HL-60/S4 treated with phorbol 12-myristate 13-acetate at 8.2 ng/mL for 4 days and 3 days (cell line): ENCODE data around the gene COL24A1.

Experiments used
- in situ Hi-C: fragments of 300-500 bp; cut with MboI; formaldehyde crosslinking; loops from 2 replicates; pipeline ENCODE4 v1.15.0; 2022; ENCODE audit warnings: low sequenced_read_pairs

COL24A1 gene

GRCh38 chr1:86156566-86157455 is at the start of gene COL24A1:
Gene COL24A1 (minus strand): TSS chr1:86156772. CDS start chr1:86156396, 376 bp downstream.
- in situ Hi-C loops, result no loop called here

- in situ Hi-C loops, result no loop called here
These were observed 49.2 kb upstream of the COL24A1 start for GRCh38 chr1:86205741-86206140.

- in situ Hi-C loops, result no loop called here
These were observed 46.2 kb upstream of the COL24A1 start for GRCh38 chr1:86202552-86203340.

GRCh38 chr1:86201311-86201710 is 44.7 kb upstream of the COL24A1 start:
- in situ Hi-C loops, result no loop called here

DNA sequence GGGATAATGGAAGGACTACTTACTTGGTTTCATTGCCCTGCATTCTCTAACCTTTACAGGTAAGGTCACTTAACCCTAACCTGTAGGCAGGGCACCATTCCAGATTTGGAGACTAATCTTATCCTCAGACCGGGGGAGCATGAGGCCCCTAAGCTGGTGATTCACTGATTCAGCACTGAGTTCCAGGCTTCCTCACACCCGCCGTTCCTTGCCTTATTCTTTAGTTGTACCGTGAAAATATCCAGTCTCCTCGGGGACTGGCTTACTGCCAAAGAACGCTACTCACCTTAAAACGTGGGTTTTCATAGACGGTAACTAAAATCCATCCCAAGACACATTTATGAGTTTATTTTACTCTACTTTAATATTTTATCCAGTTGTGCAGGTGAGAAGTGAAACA is 44.3 kb upstream of the COL24A1 start:
- in situ Hi-C loops, result no loop called here

DNA sequence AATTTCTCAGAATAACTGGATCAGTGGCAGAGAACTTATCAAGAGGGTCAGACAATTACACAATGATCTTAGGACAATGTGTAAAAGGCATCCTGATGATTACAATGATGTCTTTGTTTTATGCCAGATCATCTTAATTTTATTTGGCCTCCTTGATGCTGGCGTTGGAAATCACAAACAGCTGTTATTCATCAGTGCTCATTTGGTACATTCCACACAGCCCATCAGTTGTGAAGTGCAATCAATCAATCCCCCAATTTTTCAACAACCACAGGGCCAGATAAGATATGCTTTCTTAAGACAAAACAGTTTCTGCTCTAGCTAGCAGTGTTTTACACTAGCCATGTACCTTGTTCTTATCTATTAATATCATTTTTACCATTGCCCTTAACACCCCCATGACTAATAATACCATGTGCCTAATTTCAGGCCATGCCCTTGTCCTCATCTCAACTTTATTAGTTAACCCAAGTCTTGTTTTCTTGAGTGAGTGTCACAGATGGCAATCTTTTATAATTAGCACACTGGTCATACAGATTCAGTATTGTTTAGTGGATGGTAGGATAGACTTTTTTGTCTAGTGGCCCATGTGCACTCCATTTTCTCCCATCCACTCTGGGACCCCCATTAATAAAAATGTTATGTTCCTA is 40.8 kb upstream of the COL24A1 start:
- in situ Hi-C loops, result no loop called here

- in situ Hi-C loops, result no loop called here
These were observed 38.7 kb upstream of the COL24A1 start for GRCh38 chr1:86195281-86195680.

- in situ Hi-C loops, result no loop called here
These were observed 38.0 kb upstream of the COL24A1 start for GRCh38 chr1:86194491-86195034.

DNA sequence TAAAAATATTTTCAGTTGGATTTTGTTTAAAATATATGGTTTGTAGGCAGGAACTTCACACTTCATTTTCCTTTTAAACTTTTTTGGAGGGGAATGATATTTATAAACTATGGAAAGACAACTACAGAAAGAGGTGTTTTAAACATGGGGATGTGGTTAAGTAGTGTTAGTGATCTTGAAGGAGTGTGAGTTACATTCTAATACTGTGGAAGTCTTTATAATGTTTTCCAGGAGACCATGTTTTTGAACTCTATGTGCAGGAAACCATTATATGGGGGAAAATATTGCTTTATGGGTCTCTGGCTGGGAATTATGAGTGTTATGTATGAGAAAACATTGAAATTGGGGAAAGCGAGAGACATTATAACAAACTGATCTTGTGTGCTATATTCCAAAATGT is 35.8 kb upstream of the COL24A1 start:
- in situ Hi-C loops, result no loop called here

DNA sequence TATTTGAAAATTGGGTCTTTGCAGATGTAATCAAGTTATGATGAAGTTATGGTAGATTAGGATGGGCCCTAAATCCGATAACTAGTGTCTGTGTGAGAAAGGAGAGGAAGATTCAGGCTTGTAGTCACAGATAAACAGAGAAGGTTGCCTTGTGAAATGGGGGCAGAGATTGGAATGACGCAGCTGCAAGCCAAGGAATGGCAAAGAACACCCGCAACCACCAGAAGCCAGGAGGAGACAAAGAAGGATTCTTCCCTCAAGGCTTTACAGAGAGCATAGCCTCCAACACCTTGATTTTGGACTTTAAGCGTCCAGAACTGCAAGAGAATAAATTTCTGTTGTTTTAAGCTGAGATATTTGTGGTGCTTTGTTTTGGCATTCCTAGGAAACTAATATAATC is 35.4 kb upstream of the COL24A1 start:
- in situ Hi-C loops, result no loop called here

DNA sequence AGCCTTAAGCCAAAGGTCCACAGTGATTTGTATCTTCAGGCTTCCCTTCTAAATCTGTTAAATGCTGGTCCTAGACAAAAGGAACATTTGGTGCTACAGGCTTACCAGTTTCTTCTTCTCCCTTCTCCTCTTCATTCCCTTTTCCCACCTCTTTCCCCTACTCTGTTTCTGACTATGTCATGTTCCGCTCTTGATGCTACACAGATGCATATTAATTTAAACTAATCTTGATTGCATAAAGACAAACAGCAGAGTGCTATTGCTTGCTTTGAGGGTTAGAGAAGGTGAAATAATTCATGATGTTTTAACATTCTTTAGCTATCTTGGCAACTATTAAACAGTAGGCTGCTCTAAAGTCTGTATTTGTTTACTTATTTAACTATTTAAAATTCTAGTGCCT is 34.3 kb upstream of the COL24A1 start:
- in situ Hi-C loops, result no loop called here

DNA sequence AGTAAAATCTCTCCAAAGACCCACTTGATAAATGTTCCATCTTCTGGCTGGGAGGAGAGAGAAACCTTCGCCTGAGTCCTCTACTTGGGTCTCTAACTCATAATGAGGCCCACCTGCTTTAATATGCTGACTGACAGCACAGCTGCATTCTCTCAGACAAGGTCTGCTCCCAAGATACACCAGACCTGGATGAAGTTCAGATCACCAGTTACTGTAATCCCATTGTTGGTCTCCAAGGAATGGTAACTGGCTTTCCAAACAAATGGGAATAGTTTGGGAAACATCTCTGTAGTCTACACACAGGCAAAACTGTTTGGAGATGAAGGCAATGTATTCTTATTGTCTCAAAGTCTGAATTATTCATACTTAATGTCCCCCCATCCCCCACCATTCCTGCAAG is 27.9 kb upstream of the COL24A1 start:
- in situ Hi-C loops, result no loop called here

- in situ Hi-C loops, result no loop called here
These were observed 27.2 kb upstream of the COL24A1 start for GRCh38 chr1:86183810-86184209.

GRCh38 chr1:86176226-86176625 is 19.7 kb upstream of the COL24A1 start:
- in situ Hi-C loops, result no loop called here

DNA sequence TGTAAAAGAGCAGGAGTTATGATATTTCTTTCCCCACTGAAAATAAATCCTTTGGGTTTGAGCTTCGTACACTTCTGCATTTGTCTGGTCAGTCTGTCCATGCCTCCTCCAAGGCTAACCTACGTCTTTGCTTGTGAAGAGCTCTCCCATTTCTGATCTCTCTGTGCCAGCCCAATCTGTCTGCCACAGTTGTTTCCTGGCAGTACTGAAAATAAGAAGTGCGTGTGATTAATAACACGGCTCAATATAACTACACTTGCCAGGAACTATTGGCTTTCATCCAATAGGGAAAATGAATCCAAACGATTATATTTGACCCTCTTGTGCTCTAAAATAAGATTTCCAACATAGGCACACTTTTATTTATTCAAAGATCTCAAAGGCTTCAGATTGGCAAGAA is 19.2 kb upstream of the COL24A1 start:
- in situ Hi-C loops, result no loop called here

DNA sequence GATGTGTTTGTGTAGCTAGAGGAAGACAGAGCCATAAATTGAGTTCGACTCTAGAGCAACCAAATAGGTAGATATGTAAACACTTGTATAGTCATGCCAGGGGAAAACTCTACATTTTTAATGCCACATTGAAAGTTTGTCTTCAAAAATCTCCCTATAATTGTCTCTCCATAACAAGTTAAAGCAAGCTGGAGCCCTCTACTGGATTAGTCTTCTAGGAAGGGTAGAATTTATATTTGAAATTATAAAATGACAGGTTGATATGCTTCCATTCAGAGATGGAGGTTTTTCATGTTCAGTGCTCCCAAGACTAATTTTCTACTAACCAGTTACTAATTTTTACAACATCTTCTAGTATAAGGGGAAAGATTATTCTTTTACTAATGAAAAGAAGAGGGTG is 13.1 kb upstream of the COL24A1 start:
- in situ Hi-C loops, result no loop called here

- in situ Hi-C loops, result no loop called here
These were observed 3.2 kb upstream of the COL24A1 start for GRCh38 chr1:86159800-86160199.

GRCh38 chr1:86155807-86156565 is 586 bp downstream of the COL24A1 start:
- in situ Hi-C loops, result no loop called here

DNA sequence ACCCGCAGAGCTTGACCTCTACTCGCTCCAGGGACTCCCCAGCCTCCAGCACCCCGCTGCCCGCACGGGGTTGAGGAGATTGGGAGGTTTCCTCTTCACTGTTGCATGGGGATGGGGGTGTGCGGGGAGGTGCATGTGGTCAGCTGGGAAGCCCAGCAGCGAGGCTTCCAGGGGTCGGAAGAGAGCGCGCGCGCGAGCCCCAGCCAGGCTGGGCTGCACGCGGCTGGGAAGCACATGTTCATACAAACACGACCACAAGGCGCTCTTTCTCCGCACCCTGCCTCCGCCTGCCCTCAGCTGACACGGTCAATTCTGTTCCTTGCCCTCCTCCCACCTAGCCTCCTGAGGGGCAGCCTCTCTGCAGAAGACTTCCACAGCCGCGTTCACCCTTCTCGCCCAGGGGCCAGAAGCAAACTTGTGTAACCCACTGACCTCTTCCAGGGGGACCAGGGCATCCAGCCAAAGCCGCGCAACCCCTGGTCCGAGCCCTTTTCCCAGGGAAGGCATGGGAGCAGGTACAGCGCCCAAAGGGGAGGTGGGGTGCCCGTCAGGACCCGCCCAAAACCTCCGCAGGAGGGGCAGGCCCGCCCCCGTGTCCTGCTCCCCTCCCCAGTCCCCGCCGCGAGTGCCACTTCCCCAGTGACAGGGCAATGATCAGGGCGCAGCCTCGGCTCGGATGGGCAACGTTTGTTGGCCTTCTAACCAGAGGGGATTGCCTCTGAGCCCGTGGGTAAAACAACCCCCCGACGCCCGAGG is 1.3 kb downstream of the COL24A1 start:
- in situ Hi-C loops, result no loop called here

DNA sequence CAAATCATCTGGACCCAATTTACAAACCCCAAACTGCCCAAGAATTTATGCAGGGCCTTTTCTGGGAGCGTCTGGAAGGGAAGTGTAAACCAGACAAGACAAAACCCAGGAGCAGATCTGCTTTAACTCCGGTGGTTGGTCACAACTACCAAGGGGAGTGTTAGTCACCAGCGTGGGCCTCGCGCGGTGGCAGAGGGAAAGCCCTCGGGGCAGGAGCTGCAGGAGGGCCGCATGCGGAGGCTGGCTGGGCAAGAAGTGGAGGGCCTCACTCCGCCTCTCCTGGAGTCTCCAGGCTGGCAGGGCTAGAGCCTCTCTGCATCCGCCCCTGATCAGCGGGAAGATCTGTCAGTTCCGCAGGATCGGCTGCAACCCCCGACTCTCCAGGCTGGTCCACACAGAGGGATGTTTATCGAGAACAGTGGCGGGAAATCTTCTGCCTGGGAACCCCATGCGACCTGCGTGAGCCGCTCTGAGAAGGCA is 2.0 kb downstream of the COL24A1 start:
- in situ Hi-C loops, result no loop called here
